Measurements from ENCODE around the gene FYN.

Gene FYN

DNA sequence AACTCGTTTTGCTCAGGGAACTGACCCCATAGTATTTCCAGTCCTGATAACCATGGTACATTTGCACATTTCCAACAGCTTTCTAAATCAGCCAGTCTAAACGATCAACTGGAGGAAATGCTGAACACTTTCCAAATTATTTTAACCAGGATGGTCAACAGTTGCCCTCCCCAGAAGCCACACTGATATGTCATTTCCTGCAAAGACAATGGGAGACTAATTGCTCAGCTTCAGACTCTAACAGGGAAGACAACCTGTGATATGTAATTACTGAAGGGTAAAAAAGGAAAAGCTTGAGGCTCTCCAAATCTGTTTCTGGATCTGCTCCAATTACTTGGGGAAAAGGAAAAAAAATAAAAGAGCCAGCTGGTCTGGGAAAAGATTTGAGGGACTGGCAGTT is 88.8 kb downstream of the FYN start:
- DNase-seq, result no peak

GRCh38 chr6:111782887-111783466 is 90.3 kb downstream of the FYN start:
- no peak for DNase-seq

- no peak for DNase-seq
Measured at GRCh38 chr6:111782192-111782809, 91.0 kb downstream of the FYN start.

GRCh38 chr6:111781041-111781708 is 92.1 kb downstream of the FYN start:
- no peak for DNase-seq

- DNase-seq, result no peak
Measured at GRCh38 chr6:111780393-111780792, 92.9 kb downstream of the FYN start.

GRCh38 chr6:111779660-111780059 is 93.6 kb downstream of the FYN start:
- DNase-seq, result no peak

- no peak for DNase-seq
Measured at GRCh38 chr6:111779031-111779430, 94.2 kb downstream of the FYN start.

GRCh38 chr6:111777357-111777756 is 95.9 kb downstream of the FYN start:
- no peak for DNase-seq

DNA sequence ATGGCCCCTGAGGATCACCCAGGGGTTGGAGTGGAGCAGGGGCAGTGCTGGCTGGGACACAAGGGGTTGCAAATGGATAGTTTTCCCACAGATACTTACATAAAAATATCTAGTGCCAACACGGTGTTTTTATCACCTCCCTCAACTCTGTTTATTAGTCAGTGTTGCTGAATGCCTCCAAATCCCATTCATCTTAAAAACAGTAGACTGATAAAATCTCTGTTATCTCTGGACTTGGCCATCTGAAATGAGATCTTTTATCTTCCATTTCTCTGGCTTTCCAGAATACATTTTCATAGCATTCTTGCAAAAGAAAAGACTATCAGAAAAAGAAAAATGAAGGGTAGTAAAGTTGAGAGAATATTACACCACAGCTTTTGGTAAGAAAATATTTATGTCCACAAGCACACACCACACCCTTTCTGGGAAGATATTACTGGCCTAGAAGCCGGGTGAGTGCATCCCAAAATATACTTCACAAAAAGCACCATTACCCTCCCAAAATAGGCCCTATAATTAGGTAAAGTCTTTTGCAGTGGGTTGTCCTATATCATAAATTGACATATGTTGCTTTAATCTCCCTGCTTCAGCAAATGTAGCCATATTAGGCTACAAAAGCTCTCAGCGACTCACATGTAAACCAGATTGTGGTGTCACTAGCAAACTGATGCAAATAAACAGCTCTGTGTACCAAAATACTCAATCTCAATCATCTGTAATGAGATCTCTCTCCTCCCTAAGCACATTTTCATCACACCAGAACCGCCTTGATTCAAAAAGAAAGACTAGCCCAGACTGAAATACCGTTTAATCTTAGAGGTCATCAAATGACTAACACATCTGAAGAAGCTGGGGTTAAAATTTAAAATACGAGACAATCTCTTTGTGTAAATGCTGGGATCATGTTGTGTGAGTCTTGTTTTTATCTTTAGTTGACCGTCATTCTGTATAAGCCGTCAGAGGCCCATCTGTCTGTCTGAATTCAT is 96.7 kb downstream of the FYN start:
- no peak for DNase-seq

DNA sequence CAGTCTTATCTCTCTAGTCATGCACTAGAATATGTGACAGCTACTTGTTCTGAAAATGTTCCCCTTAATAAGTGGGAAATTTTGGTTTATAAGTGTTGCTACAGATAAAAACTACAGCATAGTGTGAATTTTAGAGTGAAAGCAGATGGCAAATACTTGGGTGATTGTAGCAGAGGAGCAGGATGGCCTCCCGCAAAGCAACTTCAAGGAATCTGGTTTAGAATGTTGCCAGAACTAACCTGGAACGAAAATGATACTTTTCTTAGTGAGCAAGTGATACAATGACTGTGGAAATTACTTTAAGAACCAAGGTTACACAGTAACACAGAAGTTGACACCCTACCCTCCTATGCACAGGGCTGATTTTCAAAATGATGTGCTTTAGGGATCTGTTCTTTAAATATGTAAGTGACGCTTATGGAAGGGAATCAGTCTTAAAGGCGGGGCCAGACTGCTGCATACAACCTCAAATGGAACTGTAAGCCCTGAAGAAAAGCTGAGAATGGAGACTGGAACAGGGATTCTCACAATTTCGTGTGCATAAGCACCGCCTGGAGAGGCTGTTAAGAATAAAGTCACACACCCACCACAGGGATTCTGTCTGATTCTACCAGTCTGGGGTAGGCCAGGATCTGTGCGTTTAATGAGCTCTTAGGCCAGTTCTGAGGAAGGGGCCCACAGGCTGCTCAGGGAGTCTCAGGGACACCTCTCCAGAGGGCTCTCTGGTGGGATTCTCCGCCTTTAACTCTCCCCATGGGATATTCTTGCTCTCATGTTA is 97.9 kb downstream of the FYN start:
- no peak for DNase-seq

DNA sequence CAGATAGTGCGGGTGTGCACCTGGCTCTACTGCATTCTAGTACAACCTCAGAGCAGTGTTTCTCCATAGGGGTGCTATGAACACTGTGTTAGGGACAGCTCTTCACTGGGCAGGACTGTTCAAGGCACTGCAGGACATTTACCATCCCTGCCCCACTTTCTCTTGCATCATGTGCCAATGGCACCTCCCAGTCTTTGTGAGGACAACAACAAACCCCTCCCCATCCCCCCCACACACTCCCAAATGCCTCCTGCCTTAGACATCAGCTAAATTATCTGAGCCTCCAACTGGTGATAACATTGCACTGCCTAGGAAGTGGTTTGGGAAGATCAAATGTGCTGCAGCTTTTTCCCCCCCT is 98.9 kb downstream of the FYN start:
- no peak for DNase-seq

GRCh38 chr6:111773501-111774345 is 99.5 kb downstream of the FYN start:
- DNase-seq, result no peak

DNA sequence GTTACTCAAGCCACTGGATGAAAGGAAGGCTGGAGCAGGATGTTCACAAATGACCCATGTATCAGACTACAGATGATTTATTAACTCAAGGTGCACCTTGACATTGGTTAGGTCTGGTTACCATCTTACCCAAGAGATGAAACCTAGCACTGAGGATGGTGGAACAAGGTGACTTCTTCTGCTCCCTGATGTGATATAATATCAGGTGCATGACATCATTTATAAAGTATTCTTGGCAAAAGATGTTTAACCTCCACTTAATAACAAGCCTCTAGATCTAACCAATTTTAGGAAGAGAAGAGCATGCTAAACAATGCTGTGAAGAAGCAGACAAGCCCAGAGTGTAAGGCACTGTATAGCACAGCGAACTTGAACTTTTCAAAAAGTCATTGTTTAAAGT is 100.9 kb downstream of the FYN start:
- DNase-seq, result no peak

DNA sequence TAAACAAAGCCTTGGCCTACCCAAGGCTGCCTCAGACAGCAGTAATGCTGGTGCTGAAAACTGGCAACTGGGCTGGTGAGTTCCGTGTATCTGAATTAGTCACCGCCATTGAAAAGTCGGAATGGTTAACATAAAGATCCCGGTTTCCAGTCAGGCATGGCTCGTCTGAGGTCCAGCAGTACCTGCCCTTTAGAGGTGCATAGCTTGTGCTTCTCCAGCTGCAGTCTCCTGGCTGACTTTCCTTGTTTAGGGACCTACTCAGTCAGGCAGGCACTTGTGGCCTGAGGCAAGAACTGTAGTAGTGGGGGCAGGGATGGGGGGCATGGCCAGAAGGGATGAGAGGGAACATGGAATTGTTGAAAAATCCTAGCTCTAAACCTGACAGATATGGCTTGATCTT is 101.6 kb downstream of the FYN start:
- no peak for DNase-seq

DNA sequence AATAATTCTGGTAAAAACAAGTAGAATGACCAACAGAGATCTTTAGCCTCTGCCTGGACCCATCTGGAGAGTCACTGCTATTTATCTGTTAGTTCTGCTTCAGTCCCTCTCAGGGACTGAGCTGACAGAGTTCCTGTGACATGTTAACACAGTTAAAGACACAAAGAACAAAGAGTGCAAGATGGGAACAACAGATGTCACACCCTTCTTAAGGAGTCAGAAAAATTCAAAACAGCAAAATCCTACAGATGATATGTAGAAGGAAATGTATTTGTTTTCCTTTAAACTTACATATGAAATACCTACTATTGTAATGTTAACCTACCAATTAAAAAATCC is 102.2 kb downstream of the FYN start:
- no peak for DNase-seq

DNA sequence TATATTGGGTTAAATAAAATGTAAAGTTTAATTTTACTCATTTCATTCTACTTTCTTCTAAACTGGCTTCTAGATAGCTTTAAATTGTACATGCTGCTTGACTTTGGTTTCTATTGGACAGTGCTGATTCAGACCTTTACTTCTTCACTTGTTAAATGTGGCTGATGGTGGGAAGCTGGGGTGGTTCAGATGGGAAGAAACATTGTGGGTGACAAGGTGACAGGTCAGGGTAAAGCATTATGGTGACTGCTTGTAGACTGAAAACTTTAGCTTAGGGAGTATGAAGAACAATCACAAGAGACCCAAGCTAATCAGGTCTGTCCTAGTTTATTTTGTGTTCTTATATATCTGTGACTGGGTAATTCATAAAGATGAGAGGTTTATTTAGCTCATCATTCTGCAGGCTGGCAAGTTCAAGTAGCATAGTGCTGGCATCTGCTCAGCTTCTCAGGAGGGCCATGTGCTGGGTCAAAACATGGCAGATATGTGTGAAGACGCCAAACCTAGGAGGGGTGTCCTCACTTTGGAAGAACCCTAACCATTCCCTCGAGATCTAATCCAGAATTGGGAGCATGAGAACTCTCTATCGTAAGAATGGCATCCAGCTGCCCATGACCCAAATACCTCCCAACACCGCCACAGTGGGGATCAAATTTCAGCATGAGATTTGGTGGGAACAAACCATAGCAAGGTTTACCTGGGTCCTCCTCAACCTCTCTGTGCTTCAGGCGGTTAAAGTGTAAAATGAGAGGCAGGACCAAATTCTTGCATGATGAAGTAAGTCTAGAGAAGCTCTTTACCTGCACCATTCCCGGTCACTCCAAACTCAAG is 102.8 kb downstream of the FYN start:
- no peak for DNase-seq

DNA sequence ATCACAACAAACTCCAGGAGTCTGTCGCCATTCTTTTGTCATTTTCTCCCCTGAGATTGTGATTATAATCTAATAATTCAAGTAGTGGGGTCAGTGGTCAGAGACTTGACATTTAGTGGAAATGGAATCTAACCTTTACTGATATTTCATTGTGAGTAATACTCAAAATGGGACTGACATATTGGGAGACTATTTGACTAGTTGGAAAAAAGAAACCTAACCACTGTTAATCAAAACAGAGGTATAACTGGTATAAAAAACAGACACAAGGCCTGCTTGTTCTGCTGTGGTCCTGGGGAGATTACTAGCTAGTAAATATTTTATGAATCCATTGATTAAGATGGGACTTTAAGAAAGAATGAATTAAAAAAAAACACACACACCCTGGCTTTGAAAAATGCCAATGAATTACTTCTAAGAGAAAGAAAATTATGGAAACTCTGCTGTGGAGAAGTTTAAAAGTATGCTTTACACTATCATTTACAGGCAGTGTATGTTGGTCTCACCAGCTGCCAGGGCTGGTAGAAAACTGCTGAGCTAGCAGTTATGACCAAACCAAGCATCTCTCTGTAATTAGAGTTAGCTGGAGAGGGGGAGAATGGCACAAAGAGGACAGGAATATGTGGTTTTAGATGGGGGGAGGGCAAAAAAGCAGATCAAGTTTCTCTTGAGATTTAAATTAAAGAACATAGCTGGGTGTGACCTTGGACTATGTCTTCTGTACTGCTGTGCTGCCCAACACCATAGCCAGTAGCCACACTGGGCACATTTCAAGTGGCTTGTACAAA is 103.7 kb downstream of the FYN start:
- DNase-seq, result no peak

- no peak for DNase-seq
Measured at GRCh38 chr6:111768431-111768770, 104.9 kb downstream of the FYN start.

DNA sequence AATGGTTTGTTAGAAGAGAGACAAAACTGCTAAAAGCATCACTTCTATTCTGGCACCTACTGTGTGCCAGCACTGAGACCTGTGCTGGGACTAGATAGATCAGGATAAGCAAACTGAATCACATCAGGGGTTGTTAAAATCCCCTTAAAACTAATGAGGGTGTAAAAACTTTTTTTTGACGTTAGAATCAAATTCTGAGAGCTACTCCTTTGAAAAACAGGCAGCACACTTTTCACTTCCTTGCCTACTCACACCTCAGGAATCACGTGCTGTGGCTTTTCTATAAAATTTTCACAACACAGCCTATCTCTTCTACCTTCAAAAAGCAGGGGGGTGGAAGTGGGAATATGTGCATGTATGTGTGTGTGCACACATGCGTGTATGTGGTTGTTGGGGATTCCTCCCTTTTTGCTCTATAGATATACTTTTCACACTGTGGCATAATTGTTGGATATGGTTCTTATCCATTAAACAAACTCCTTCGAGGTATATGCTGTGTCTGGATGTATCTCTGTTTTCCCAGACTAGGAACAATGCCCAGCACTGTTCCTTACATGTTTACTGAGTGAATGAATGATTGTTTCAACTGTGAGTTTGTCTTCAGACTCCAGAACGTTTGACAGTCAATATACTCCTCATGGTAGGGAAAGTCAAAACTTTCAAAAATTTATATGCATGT is 105.4 kb downstream of the FYN start:
- no peak for DNase-seq

Measured in SIG-M5 (cell line).